AG09319 (cell line): ENCODE results near the gene RNF19B.
A peak's percentile ranks its signal among the peaks of the same experiment; 100 is the strongest.

ENCODE experiments used
- DNase-seq: peaks from one replicate; pipeline ENCODE4 v3.0.0-alpha.2; 2010; ENCODE audit warnings: low read depth; ENCODE audit errors: extremely low read depth
- TF ChIP-seq, protein P1 (sequence below): IDR thresholded peaks from 2 replicates; pipeline ENCODE4 v1.5.1; 2011; ENCODE audit warnings: low read depth, mild to moderate bottlenecking, inconsistent platforms, low read length, moderate library complexity

RNF19B gene, protein sequence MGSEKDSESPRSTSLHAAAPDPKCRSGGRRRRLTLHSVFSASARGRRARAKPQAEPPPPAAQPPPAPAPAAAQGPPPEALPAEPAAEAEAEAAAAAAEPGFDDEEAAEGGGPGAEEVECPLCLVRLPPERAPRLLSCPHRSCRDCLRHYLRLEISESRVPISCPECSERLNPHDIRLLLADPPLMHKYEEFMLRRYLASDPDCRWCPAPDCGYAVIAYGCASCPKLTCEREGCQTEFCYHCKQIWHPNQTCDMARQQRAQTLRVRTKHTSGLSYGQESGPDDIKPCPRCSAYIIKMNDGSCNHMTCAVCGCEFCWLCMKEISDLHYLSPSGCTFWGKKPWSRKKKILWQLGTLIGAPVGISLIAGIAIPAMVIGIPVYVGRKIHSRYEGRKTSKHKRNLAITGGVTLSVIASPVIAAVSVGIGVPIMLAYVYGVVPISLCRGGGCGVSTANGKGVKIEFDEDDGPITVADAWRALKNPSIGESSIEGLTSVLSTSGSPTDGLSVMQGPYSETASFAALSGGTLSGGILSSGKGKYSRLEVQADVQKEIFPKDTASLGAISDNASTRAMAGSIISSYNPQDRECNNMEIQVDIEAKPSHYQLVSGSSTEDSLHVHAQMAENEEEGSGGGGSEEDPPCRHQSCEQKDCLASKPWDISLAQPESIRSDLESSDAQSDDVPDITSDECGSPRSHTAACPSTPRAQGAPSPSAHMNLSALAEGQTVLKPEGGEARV

DNA sequence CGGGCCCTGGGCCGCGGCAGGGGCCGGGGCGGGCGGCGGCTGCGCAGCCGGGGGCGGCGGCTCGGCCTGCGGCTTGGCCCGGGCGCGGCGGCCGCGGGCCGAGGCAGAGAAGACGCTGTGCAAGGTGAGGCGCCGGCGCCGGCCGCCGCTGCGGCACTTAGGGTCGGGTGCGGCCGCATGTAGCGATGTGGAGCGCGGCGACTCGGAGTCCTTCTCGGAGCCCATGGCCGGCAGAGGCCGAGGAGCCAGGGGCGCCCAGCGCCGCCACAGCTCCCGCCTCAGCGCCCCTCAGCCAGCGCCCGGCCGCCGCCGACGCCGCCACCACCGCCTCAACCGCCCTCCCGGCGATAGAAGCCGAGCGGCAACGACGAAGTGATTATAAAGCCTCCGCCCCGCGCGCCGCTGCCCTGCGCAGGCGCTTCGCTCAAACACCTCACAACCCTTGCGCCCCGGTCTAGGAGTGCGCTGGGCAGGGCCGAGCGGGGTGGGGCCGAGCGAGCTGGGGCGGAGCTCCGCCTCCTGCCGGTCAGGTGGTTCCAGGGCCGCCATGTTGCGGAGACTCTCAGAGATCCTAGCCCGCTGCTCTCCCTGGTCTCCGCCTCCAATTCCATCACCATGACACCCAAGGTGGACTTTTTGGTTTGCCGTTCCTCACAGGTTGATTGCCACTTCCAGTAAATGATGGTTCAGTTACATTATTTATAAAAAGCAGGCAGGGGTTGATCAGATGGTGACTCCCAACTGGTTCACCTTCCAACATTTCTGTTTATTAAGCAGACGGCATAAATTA, at the start of gene RNF19B:
Gene RNF19B (minus strand): TSS at position 349 of the 790 bp plus-strand sequence. CDS start 124 bp downstream, at position 225.
- peak; percentile 73 for DNase-seq
- TF ChIP-seq, protein P1, sequence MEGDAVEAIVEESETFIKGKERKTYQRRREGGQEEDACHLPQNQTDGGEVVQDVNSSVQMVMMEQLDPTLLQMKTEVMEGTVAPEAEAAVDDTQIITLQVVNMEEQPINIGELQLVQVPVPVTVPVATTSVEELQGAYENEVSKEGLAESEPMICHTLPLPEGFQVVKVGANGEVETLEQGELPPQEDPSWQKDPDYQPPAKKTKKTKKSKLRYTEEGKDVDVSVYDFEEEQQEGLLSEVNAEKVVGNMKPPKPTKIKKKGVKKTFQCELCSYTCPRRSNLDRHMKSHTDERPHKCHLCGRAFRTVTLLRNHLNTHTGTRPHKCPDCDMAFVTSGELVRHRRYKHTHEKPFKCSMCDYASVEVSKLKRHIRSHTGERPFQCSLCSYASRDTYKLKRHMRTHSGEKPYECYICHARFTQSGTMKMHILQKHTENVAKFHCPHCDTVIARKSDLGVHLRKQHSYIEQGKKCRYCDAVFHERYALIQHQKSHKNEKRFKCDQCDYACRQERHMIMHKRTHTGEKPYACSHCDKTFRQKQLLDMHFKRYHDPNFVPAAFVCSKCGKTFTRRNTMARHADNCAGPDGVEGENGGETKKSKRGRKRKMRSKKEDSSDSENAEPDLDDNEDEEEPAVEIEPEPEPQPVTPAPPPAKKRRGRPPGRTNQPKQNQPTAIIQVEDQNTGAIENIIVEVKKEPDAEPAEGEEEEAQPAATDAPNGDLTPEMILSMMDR, result no peak

DNA sequence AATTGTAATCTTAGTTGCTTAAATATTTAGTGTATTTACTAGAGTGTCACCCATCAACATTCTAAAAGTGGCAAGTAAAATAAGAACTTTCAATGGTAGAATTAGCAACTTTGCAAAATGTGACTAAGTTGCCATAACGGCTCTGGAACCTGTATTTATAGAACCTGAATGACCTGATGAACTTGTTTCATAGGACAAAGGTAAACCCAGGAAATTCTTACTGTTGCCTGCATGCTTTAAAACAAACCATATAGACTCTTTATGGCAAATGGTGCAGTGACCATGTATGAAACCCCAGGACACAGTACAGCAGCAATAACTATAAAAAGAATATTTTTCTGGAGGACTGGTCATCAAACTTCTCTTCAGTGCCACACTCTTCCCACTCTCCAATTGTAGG, 49.2 kb upstream of the RNF19B start:
- TF ChIP-seq, protein P1, result no peak
- DNase-seq, result no peak

DNA sequence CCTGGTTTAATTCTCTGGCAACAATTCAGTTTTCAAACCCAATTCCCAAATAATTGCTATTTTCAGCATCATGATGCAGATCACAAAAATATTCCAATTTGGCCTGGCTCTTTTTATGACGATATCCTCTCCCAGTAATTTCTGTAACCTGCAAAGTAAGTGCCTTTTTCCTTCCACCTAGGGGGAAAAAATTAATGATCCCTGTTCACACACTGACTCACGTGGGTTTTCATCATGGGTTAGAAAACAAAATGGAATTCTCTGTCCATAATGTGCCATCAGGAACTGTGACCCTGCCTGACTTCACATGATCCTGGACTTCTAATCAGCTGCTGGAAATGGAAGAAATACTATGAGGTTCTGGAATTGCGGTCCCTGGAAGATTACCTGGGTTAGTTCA, 47.6 kb upstream of the RNF19B start:
- TF ChIP-seq, protein P1, result no peak
- DNase-seq, result no peak

DNA sequence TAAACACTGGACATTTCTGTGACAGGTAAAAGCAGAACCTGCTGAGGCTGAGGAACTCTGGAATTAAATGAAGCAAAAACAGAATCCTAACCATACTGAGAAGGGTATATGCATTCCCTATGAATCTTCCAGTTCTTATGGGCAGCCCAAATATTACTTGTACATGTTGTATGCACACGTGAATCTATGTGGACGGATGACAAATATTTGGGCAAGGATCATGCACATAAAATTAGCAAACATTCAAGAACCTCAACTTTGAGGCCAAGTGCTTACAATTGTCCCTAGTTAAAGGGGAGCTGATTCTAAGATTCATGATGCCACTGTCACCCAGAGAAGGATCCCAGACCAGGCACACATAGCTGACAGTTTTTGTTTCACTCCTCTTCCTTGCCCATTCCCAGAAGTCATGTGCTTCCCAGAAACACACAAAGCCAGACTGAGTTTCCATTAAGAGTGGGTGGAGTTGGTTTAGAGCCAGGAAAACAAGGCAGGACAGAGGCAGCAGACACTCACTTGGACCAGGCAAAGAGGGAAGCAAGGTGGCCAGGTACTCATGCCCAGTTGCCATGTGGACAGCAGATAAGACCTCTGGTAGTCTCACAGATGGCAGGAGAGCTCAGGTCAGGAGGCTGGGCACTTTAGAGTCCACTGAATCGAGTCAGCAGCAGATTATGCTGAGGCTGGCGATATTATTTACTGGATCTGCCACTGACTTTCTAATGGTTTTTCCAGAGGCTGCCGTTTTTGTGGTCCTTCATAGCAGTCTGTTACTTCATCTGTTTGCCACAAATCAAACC, 46.5 kb upstream of the RNF19B start:
- TF ChIP-seq, protein P1, result no peak
- DNase-seq, result no peak

DNA sequence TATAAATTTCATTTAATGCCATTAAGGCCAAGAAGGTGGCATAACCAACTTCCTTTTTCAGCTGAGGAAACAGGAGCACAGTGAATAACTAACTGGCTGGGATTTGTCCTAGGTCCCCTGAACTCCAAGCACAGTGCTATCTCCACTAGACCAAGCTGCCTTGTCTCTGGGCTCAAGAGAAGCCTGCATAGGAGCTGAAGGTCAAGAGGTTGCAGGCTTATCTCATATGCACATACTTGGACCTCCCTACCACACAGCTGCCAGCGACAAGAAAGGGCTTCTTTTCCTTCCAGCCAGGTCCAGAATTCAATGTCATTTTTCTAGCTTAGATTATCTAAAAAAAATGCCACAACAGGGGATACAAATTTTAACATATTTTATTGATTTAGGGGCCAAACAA, 45.0 kb upstream of the RNF19B start:
- no peak for DNase-seq
- TF ChIP-seq, protein P1, result no peak

DNA sequence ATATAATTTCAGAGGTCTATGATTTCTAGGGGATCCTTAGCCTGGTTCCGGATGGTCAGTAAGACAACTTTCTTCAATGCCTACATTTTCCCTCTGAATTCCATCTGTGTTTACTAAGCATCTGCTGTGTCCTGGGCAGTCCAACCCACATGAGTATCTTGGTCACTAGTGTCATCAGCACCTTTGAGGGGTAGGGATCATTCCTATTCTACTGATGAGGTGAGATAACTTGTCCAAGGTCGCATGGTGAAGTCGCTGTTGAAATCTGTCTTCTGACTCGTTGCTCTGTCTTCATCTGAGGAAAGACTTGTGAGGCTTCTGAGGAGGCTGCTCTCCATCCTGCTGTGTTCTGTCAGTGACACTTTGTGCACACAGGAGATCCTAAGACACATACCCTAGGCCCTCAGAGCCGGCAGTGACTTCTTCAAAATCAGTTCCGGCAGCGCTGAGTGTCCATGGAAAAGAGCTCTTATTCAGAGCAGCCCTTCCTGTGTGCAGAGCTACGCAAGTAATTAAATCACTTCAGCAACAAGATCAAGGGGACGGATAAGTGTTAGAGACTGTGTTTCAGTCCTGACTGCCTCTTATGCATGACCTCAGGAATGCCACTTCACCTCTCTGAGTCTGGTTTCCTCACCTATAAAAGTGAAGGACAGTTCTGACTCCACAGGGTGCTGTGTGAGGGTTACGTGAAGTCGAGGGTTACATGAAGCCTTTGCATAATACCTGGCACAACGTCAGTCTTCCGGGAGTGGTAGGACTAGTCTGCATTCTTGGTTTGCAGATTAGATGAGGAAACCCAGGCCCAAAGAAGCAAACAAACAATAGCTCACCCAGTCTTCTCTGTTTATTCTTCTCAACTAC, 43.7 kb upstream of the RNF19B start:
- no peak for DNase-seq
- TF ChIP-seq, protein P1, result no peak
